ENCODE data around the gene PRR7.

DNA sequence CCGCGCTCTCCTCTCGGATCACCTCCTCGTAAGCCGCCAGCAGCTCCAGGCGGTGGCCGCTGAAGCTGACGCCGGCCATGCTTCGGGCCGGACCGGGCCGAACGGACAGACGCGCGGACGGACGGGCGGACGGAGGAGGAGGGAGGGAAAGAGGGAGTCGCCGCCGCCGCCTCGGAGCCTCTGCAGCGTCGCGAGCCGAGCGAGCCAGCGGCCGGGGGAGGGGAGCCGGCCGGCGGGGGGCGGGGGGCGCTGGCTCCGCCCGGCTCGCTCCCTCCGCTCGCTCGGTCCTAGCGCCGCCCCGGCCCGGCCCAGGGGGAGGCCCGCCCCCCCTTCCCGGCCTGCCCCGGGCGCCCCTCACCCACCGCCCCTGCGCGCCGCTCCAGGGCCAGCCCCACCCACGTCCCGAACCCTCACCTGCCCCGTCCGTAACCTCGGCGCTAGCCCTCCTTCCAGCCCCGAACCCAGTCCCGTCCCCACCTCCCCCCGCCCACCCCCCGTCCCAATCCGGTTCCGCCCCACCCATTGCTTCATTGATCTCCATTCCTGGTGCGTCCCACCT is 26.9 kb downstream of the PRR7 start, which contains the start of gene DBN1:
- TF ChIP-seq, protein P1, sequence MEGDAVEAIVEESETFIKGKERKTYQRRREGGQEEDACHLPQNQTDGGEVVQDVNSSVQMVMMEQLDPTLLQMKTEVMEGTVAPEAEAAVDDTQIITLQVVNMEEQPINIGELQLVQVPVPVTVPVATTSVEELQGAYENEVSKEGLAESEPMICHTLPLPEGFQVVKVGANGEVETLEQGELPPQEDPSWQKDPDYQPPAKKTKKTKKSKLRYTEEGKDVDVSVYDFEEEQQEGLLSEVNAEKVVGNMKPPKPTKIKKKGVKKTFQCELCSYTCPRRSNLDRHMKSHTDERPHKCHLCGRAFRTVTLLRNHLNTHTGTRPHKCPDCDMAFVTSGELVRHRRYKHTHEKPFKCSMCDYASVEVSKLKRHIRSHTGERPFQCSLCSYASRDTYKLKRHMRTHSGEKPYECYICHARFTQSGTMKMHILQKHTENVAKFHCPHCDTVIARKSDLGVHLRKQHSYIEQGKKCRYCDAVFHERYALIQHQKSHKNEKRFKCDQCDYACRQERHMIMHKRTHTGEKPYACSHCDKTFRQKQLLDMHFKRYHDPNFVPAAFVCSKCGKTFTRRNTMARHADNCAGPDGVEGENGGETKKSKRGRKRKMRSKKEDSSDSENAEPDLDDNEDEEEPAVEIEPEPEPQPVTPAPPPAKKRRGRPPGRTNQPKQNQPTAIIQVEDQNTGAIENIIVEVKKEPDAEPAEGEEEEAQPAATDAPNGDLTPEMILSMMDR (IDR thresholded peaks at IDR 0.05) = no peak
- TF ChIP-seq POLR2A (IDR thresholded peaks at IDR 0.05) = no peak
